SK-N-MC (cell line): ENCODE data around the gene RANGAP1.

ENCODE experiments used
- EZH2 ChIP-seq: fragments of 200-600 bp; sonication (generic); IDR thresholded peaks from one replicate; pipeline ENCODE4 v1.6.1; 2017; ENCODE audit warnings: antibody characterized with exemption
- FOXP2 ChIP-seq: optimal IDR thresholded peaks from 2 replicates; pipeline ENCODE3; 2011; ENCODE audit warnings: mild to moderate bottlenecking, moderate library complexity; ENCODE audit not compliant: insufficient read depth; ENCODE audit errors: extremely low read length, control extremely low read depth
- POLR2AphosphoS5 ChIP-seq: IDR thresholded peaks from 2 replicates; pipeline ENCODE4 v1.6.1; 2012; ENCODE audit warnings: mild to moderate bottlenecking, low read depth, low read length, borderline replicate concordance

DNA sequence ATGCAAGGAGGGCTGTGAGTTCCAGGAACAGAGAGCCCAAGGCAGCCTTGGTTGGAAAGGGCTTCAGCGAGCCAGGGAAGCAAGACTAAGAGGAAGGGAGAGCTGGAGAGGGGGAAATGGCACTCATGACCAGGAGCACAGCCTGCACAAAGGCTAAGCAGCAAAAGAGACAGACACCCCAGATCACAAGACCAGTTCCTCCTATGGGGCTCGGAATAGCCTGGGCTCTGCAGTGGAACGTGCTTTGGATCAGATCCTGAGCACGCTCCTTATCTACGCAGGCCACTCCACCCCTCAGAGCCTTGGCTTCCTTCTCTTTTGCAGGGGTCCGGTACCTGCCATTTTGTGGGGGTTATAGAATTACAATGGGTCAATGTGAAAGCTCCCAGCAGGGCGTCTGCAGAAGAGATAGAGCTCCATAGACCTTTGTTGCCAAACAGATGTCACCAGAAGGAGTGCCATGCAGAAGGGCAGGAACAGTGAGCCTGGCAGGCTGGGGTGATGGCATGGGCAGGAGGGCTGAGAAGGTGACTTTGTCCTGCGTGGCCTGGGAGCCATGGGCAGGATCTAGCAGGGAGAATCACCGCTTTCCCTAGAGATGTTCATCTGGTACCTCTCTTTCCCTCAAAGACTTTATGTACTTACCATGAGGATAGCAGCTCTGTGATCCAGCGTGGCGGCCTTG is 49.1 kb upstream of the RANGAP1 start:
- TF ChIP-seq EZH2 (no peak), POLR2AphosphoS5 (no peak), FOXP2 (no peak)
